Thoracic aorta (tissue), 2 donors: ENCODE results near the gene KRTAP10-3. TPM values are rescaled to one million over a fixed set of nuclear protein-coding genes. Genes with fewer than 3 reads are reported as not detected.

Experiments used
- ATAC-seq: fragments of 150-250 bp; one replicate; pipeline ENCODE4 v1.8.0; 2017; ENCODE audit warnings: low read depth; ENCODE audit not compliant: insufficient number of reproducible peaks, low FRiP score
- DNase-seq: peaks from one replicate; pipeline ENCODE4 v3.0.0-alpha.2; 2020; ENCODE audit warnings: low spot score
- H3K27ac ChIP-seq, 2 donors: fragments of 200-600 bp; sonication (generic); 1 replicate in 1 of 2; 2 replicates in 1 of 2; pipeline ENCODE4 v1.5.1; 2016; ENCODE audit warnings: mild to moderate bottlenecking in 2 of 2, moderate library complexity in 2 of 2
- H3K27me3 ChIP-seq: fragments of 200-600 bp; sonication (generic); replicated peaks from 2 replicates; pipeline ENCODE4 v1.6.0; 2016; ENCODE audit warnings: mild to moderate bottlenecking; ENCODE audit not compliant: insufficient read depth
- H3K36me3 ChIP-seq: fragments of 200-600 bp; sonication (generic); one replicate; pipeline ENCODE4 v1.5.1; 2016
- H3K4me1 ChIP-seq, 2 donors: fragments of 200-600 bp; sonication (generic); 1 replicate in 1 of 2; 2 replicates in 1 of 2; pipeline versions ENCODE4 v1.5.1 to v1.6.0; 2016; ENCODE audit warnings: low read depth in 2 of 2, mild to moderate bottlenecking in 1 of 2; ENCODE audit not compliant: control insufficient read depth in 1 of 2
- H3K4me3 ChIP-seq: fragments of 200-600 bp; sonication (generic); 2 replicates; pipeline ENCODE4 v1.5.1; 2016; ENCODE audit warnings: mild to moderate bottlenecking
- H3K9me3 ChIP-seq: fragments of 200-600 bp; sonication (generic); 2 replicates; pipeline ENCODE4 v1.5.1; 2016
- total RNA-seq, 2 donors: library from RNA; depleted of rRNA; stranded (reverse); fragments of >200 nt; gene quantifications; one replicate each; pipeline versions ENCODE4 v1.1.0 to v1.2.3, GENCODE V29; 2016
- TF ChIP-seq, protein P1 (sequence below): fragments of 200-600 bp; sonication (generic); IDR thresholded peaks from one replicate; pipeline ENCODE4 v1.5.1; 2019; ENCODE audit warnings: antibody characterized with exemption

KRTAP10-3 gene
- total RNA-seq, 2 donors from 2014 or later: not detected

DNA sequence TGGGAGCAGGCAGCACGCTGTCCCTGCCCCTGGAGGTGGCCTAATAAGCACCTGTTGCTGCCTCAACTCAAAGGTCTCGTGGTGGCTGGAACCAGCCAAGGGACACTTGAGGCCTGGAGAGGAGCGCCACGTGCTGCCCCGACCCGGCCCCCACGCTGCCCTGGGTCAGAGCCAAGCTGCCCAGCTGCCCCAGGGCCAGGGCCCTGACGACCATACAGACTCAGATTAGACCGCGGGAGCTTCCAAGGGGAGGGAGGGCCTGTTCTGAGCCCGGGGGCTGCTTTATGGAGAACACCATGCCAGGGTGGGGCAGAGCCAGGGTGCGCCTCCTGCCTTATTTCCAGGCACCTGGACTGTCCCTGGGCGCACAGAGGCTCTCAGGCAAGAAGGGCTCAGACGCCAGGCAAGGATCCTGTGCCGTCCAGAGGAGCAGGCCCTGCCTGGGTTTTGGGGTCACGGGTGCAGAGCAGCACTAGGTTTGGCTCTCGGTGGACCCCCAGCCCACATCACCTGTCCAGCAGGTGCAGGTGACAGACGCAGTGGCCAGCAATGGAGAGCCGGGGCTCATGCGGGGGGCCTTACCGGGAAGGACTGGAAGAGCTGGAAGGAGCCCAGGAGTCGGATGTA, 37.2 kb downstream of the KRTAP10-3 start:
- no peaks in the 10 kb centered on the region for H3K9me3 ChIP-seq
- H3K4me1 ChIP-seq: no peaks in the 10 kb centered on the region
- H3K27me3 ChIP-seq: no peaks in the 10 kb centered on the region
- H3K27ac ChIP-seq: no peak overlapping the region
- TF ChIP-seq, protein P1, sequence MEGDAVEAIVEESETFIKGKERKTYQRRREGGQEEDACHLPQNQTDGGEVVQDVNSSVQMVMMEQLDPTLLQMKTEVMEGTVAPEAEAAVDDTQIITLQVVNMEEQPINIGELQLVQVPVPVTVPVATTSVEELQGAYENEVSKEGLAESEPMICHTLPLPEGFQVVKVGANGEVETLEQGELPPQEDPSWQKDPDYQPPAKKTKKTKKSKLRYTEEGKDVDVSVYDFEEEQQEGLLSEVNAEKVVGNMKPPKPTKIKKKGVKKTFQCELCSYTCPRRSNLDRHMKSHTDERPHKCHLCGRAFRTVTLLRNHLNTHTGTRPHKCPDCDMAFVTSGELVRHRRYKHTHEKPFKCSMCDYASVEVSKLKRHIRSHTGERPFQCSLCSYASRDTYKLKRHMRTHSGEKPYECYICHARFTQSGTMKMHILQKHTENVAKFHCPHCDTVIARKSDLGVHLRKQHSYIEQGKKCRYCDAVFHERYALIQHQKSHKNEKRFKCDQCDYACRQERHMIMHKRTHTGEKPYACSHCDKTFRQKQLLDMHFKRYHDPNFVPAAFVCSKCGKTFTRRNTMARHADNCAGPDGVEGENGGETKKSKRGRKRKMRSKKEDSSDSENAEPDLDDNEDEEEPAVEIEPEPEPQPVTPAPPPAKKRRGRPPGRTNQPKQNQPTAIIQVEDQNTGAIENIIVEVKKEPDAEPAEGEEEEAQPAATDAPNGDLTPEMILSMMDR: no peak
- no peak for DNase-seq
- no peak for ATAC-seq
- H3K4me3 ChIP-seq: no peak overlapping the region
- no peaks in the 10 kb centered on the region for H3K36me3 ChIP-seq

DNA sequence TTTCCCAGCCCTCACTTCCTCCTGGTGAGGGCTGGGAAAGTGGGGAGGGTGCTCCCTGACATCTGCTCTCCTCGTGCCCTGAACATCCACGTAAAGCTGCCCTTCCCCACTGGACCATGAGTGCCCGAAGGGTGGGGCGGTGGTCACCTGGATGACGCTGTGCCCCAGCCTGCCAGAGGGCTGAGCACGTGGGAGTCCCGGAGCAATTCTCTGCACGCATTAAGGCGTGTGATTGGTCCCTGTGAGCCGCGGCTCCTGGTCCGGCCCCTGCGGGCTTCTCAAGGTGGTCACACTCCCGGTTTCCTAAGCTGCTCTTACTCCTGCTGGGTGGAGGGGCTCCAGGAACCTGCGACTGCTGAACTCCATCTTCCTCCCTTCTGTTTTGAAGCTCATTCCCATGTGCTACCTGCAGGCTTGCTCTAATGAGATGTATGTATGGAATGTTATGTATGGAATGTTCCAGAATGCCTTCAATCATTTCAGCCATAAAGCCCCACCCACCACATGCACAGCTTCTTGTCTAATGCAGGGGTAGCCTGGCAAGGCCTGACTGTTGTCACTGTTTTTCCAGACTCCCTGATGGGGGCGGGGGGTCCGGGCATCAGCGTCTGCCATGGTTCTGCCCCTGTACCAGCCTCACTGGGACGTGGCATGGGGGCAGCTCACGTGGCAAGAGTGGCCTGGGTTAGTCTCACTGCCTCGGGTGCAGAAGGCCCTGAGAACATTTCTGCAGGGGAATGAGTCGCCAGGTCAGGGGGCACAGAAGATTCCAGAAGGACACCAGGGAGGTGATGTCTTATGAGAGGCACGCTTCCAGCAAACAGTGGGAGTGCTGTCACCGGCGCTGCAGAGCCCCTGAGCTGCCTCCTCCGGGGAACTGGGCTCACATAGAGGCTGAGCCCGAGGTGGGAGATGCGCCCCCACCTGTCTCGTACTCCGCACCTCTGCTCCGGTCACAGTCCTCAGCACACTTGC, 38.0 kb downstream of the KRTAP10-3 start:
- no peak for ATAC-seq
- Histone ChIP-seq H3K4me3 (no peak overlapping the region), H3K9me3 (no peaks in the 10 kb centered on the region), H3K36me3 (no peaks in the 10 kb centered on the region), H3K27ac (no peak overlapping the region), H3K27me3 (no peaks in the 10 kb centered on the region), H3K4me1 (no peaks in the 10 kb centered on the region)
- no peak for DNase-seq
- TF ChIP-seq, protein P1: no peak

DNA sequence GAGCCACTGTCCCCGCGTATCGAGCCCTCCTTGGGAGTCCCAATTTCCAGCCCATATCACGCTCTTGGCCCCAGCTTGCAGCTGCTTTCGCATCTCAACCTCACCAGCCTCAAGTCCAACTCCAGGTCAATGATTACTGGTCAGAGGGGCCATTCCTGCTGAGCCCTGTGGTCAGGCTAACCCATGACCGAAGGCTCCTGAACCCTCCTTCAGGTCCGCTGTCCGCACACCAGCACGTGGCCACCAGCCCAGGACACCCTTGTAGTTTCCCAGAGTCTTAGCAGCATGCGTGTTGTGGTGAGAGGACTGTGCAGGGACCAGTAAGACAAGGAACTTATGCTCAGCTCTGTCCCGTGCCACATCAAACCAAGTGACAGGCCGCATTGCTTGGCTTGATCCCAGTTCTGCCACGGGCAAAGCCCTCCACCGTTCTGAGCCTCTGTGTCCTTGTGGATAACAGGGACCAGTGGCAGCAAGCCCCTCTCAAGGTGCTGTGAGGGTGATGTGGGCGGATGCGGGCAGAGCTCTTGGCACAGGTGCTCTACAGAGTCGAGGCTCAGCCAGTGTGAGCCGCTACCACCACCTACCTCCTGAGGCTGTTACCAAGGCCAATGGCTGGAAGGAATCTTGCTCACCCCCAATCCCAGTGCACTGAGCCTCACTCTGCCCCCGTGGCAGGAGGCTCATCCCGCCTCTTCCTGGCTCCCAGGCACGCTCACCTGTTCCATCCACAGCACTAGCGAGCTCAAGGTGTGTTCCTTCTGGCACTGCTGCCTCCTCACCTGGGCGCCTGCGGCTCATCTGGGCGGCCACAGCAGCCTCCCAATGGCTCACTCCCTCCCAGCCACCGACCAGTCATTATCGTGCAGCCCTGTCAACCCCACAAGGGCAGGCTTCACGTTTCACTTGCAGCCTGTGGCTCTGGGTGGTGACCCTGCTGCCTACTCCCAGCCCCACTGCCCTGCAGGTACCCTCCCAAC, 39.0 kb downstream of the KRTAP10-3 start:
- Histone ChIP-seq H3K36me3 (no peaks in the 10 kb centered on the region), H3K9me3 (no peaks in the 10 kb centered on the region), H3K27ac (no peak overlapping the region), H3K4me1 (no peaks in the 10 kb centered on the region), H3K27me3 (no peaks in the 10 kb centered on the region), H3K4me3 (no peak overlapping the region)
- ATAC-seq: no peak
- no peak for DNase-seq
- TF ChIP-seq, protein P1: no peak

DNA sequence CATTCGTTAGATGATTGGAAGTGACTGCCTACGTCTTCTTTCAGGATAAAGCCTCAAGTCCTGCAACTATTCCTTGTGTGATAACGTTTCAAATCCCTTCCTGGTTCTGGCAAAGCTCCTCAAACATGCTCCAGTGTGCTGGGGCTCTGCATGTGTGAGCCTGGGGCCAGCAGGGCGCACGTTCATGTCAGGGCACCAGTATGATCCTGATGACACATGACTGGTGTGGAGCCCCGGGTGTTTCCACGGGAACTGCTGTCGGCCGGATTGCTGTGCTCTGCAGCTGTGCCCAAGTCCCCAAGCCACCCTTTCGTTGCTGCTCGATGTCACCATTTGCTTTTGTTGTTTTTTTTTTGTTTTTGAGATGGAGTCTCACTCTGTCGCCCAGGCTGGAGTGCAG, 39.9 kb downstream of the KRTAP10-3 start:
- DNase-seq: no peak

More for the DNA sequence above, 39.9 kb downstream of the KRTAP10-3 start:
- H3K4me3 ChIP-seq: no peak overlapping the region
- H3K4me1 ChIP-seq: no peaks in the 10 kb centered on the region
- no peak overlapping the region for H3K27ac ChIP-seq
- no peak for ATAC-seq
- TF ChIP-seq, protein P1: no peak
- no peaks in the 10 kb centered on the region for H3K9me3 ChIP-seq
- H3K36me3 ChIP-seq: no peaks in the 10 kb centered on the region
- H3K27me3 ChIP-seq: no peaks in the 10 kb centered on the region
